B cell (primary cell): ENCODE data around the gene KRT37. TPM values are rescaled to one million over a fixed set of nuclear protein-coding genes. Genes with fewer than 3 reads are reported as not detected.
"Not testable (repeated sequence)": the region's sequence is repeated elsewhere in the genome, so short reads cannot be mapped to it uniquely, and the experiment has no call there.

Source experiments
- ATAC-seq: fragments of 200-7000 bp; cut with Tn5 transposase; one replicate; pipeline ENCODE4 v1.10.0; 2021; ENCODE audit warnings: low read depth, mild to moderate bottlenecking, moderate number of reproducible peaks, moderate library complexity
- CTCF ChIA-PET: fragments of 350-600 bp; sonication (Branson Sonifier 250); formaldehyde crosslinking; loops from one replicate; lab custom pipeline; 2021; ENCODE audit warnings: antibody characterized with exemption, inconsistent platforms; lab: Charles Lee
- POLR2A ChIA-PET: fragments of 350-600 bp; sonication (Branson Sonifier 250); formaldehyde crosslinking; loops from one replicate; lab custom pipeline; 2021; ENCODE audit warnings: antibody characterized with exemption; lab: Charles Lee
- DNase-seq: peaks from one replicate; pipeline ENCODE4 v3.0.0; 2013
- H2AFZ ChIP-seq: 2 replicates; pipeline ENCODE4 v1.6.1; 2012; ENCODE audit warnings: mild to moderate bottlenecking, low read depth, low read length; ENCODE audit not compliant: insufficient read depth, poor library complexity, severe bottlenecking
- H3K27ac ChIP-seq, 2 donors: 1 replicate in 1 of 2; 2 replicates in 1 of 2; pipeline ENCODE4 v1.5.1; 2012 to 2013; ENCODE audit warnings: low read length in 2 of 2, mild to moderate bottlenecking in 2 of 2, moderate library complexity in 1 of 2
- H3K27me3 ChIP-seq, 4 experiments: fragments of 200-600 bp in 1 of 4; sonication (generic) in 1 of 4; replicated peaks in 1 of 4; 1 replicate in 2 of 4; 2 replicates in 2 of 4; pipeline versions ENCODE4 v1.6.1 to v1.7.0; 2013 to 2016; ENCODE audit warnings: low read length in 3 of 4, mild to moderate bottlenecking in 2 of 4, mixed read lengths in 1 of 4, moderate library complexity in 1 of 4; ENCODE audit not compliant: insufficient read depth in 4 of 4, control insufficient read depth in 3 of 4; ENCODE audit errors: control extremely low read depth in 1 of 4
- H3K36me3 ChIP-seq, 2 experiments: replicated peaks in 1 of 2; 1 replicate in 1 of 2; 2 replicates in 1 of 2; pipeline versions ENCODE4 v1.6.1 to v1.7.1; 2013; ENCODE audit warnings: low read length in 1 of 2; ENCODE audit not compliant: insufficient read depth in 2 of 2, control insufficient read depth in 1 of 2; ENCODE audit errors: control extremely low read depth in 1 of 2, extremely low read depth in 1 of 2
- H3K4me1 ChIP-seq, 2 donors: fragments of 200-600 bp in 1 of 2; sonication (generic) in 1 of 2; 1 replicate in 1 of 2; 2 replicates in 1 of 2; pipeline versions ENCODE4 v1.5.1 to v1.6.1; 2013 to 2017; ENCODE audit warnings: low read length in 2 of 2; ENCODE audit not compliant: control insufficient read depth in 2 of 2, insufficient read depth in 2 of 2
- H3K4me2 ChIP-seq: replicated peaks from 2 replicates; pipeline ENCODE3; 2012; ENCODE audit warnings: mild to moderate bottlenecking, low read depth, low read length; ENCODE audit not compliant: poor library complexity, severe bottlenecking
- H3K4me3 ChIP-seq, 5 experiments: fragments of 200-600 bp in 1 of 5; sonication (generic) in 1 of 5; 1 replicate in 3 of 5; 2 replicates in 2 of 5; pipeline versions ENCODE4 v1.5.1 to v1.7.0; 2011 to 2016; ENCODE audit warnings: low read length in 4 of 5, mild to moderate bottlenecking in 4 of 5, low read depth in 2 of 5, control low read depth in 1 of 5, moderate library complexity in 1 of 5; ENCODE audit not compliant: insufficient read depth in 1 of 5; ENCODE audit errors: control extremely low read depth in 1 of 5, extremely low read depth in 1 of 5
- H3K79me2 ChIP-seq: fragments of 200-600 bp; sonication (generic); one replicate; pipeline ENCODE4 v1.6.0; 2016; ENCODE audit warnings: low read length; ENCODE audit not compliant: control insufficient read depth, insufficient read depth
- H3K9ac ChIP-seq: fragments of 200-600 bp; sonication (generic); 2 replicates; pipeline ENCODE4 v1.6.1; 2017; ENCODE audit warnings: mild to moderate bottlenecking, low read length, moderate library complexity
- H3K9me3 ChIP-seq, 3 donors: one replicate each; pipeline versions ENCODE4 v1.6.1 to v1.7.1; 2013; ENCODE audit warnings: low read length in 2 of 3; ENCODE audit not compliant: control insufficient read depth in 2 of 3, insufficient read depth in 1 of 3; ENCODE audit errors: control extremely low read depth in 1 of 3
- H4K20me1 ChIP-seq: 2 replicates; pipeline ENCODE4 v1.6.0; 2012; ENCODE audit warnings: mild to moderate bottlenecking, low read length; ENCODE audit not compliant: insufficient read depth, control insufficient read depth, poor library complexity, severe bottlenecking
- H3K27ac Mint-ChIP-seq: one replicate; pipeline ENCODE4 v1.8.0; 2021; ENCODE audit warnings: mixed read lengths
- H3K27me3 Mint-ChIP-seq: one replicate; pipeline ENCODE4 v1.8.0; 2021; ENCODE audit warnings: mixed read lengths
- H3K4me1 Mint-ChIP-seq: one replicate; pipeline ENCODE4 v1.8.0; 2021; ENCODE audit warnings: mixed read lengths
- H3K4me3 Mint-ChIP-seq: one replicate; pipeline ENCODE4 v1.8.0; 2021; ENCODE audit warnings: mixed read lengths
- H3K9me3 Mint-ChIP-seq: one replicate; pipeline ENCODE4 v1.8.0; 2022; ENCODE audit warnings: mixed read lengths; ENCODE audit not compliant: insufficient read depth
- CTCF ChIP-seq: fragments of 200-600 bp; IDR thresholded peaks from one replicate; pipeline ENCODE4 v1.8.0; 2022; ENCODE audit warnings: antibody characterized with exemption, mild to moderate bottlenecking
- EZH2 ChIP-seq: IDR thresholded peaks from 2 replicates; pipeline ENCODE4 v1.6.1; 2012; ENCODE audit warnings: borderline replicate concordance, low read depth, mild to moderate bottlenecking, moderate library complexity, low read length; ENCODE audit not compliant: insufficient read depth, poor library complexity, severe bottlenecking
- WGBS: methylation state at CpG from one replicate; pipeline ENCODE4 v1.1.5; 2013; ENCODE audit warnings: missing lambda C conversion rate; ENCODE audit not compliant: insufficient coverage; 5-methylcytosine and 5-hydroxymethylcytosine counted together
- intact Hi-C: fragments of 100-400 bp; cut with micrococcal nuclease; formaldehyde crosslinking; loops from one replicate; pipeline ENCODE4 v1.10.0; 2022
- polyA plus RNA-seq: library from polyadenylated mRNA; depleted of rRNA; stranded (reverse); fragments of >200 nt; gene quantifications from 2 replicates; pipeline ENCODE4 v1.2.3, GENCODE V29; 2012
- small RNA-seq: library from RNA; depleted of rRNA; stranded (forward); fragments of <200 nt; gene quantifications from one replicate; pipeline ENCODE3, GENCODE V24; 2012; ENCODE audit warnings: low replicate concordance, low read depth; ENCODE audit not compliant: insufficient read length
- total RNA-seq, 2 donors: library from RNA; stranded (reverse); fragments of 120-200 nt in 1 of 2; gene quantifications; 1 replicate in 1 of 2; 2 replicates in 1 of 2; pipeline versions ENCODE4 v1.2.3 to v1.2.4, GENCODE V29; 2013 to 2022

KRT37 gene
- total and polyA plus RNA-seq, 2 donors (not counting 1 experiment from before 2014, with no cell fraction given) = not detected

DNA sequence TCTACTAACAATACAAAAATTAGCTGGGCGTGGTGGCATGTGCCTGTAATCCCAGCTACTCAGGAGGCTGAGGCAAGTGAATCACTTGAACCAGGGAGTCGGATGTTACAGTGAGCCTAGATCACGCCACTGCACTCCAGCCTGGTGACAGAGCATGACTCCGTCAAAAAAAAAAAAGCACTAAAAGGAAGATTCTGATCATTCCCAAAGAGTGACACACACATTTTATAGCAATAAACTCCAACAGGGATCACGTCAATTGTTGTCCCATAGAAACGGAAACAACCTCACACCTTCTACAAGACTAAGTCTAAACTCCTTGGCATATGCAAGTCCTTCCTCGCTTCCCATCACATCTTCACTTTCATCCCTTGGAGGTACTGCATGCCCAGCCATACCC is 44.3 kb downstream of the KRT37 start:
- H3K27me3 ChIP-seq, H3K36me3 ChIP-seq, H3K9me3 ChIP-seq, CTCF ChIA-PET, H3K27ac ChIP-seq, H4K20me1 ChIP-seq, H3K9ac ChIP-seq, POLR2A ChIA-PET, H2AFZ ChIP-seq, H3K79me2 ChIP-seq, H3K9me3 Mint-ChIP-seq, H3K27ac Mint-ChIP-seq, H3K4me1 Mint-ChIP-seq, ATAC-seq, H3K4me3 Mint-ChIP-seq, intact Hi-C loops, H3K4me1 ChIP-seq, H3K4me2 ChIP-seq, DNase-seq, H3K4me3 ChIP-seq: not testable (repeated sequence)
- H3K27me3 Mint-ChIP-seq = peaks cover 14% of the 10 kb centered on the region
- 96% methylated on average over 7 of the region's 7 CpGs for WGBS

GRCh38 chr17:41377546-41377945 is 46.8 kb downstream of the KRT37 start:
- CTCF ChIA-PET = no interaction called here
- Histone ChIP-seq H3K4me3 (no peak overlapping the region), H3K27me3 (peaks cover 0 to 9% (median 2%) of the 10 kb centered on the region in 4 experiments), H4K20me1 (no peaks in the 10 kb centered on the region), H3K79me2 (no peaks in the 10 kb centered on the region), H3K36me3 (no peaks in the 10 kb centered on the region), H3K4me2 (no peak overlapping the region), H3K27ac (no peak overlapping the region), H2AFZ (no peak overlapping the region), H3K9ac (no peak overlapping the region), H3K9me3 (peaks cover 0 to 2% (median 0%) of the 10 kb centered on the region in 3 donors), H3K4me1 (no peaks in the 10 kb centered on the region)
- Mint-ChIP-seq H3K4me1 (no peaks in the 10 kb centered on the region), H3K27ac (no peak overlapping the region), H3K27me3 (peaks cover 22% of the 10 kb centered on the region), H3K9me3 (no peaks in the 10 kb centered on the region), H3K4me3 (no peak overlapping the region)
- 22% methylated on average over 2 of the region's 2 CpGs for WGBS
- POLR2A ChIA-PET = no interaction called here
- intact Hi-C loops = no loop called here
- ATAC-seq (no peak), DNase-seq (no peak)
- TF ChIP-seq CTCF (no peak), EZH2 (no peak)

Small RNAs within 50 kb of the gene (small RNA-seq; reads per million reads assigned to genes)
- gene RNU2-32P = 1.1 reads per million

Other genes starting within 250 kb of the KRT37 start
- not detected in 2 replicates for gene KRTAP4-2, start 246.4 kb downstream of the KRT37 start, total RNA-seq
- not detected in 2 replicates for gene KRTAP4-2, start 246.4 kb downstream of the KRT37 start, polyA plus RNA-seq
- not detected in 2 replicates for gene KRTAP4-1, start 239.7 kb downstream of the KRT37 start, total RNA-seq
- not detected in 2 replicates for gene KRTAP4-1, start 239.7 kb downstream of the KRT37 start, polyA plus RNA-seq
- not detected in 2 replicates for gene KRTAP9-1, start 234.7 kb downstream of the KRT37 start, total RNA-seq
- not detected in 2 replicates for gene KRTAP9-1, start 234.7 kb downstream of the KRT37 start, polyA plus RNA-seq
- gene KRTAP9-2, start 197.9 kb downstream of the KRT37 start, total RNA-seq = not detected in 2 replicates
- gene KRTAP9-2, start 197.9 kb downstream of the KRT37 start, polyA plus RNA-seq = not detected in 2 replicates
- not detected in 2 replicates for gene KRTAP9-3, start 192.1 kb downstream of the KRT37 start, total RNA-seq
- gene KRTAP9-3, start 192.1 kb downstream of the KRT37 start, polyA plus RNA-seq = not detected in 2 replicates
- not detected in 2 replicates for gene KRTAP9-8, start 186.6 kb downstream of the KRT37 start, total RNA-seq
- not detected in 2 replicates for gene KRTAP9-8, start 186.6 kb downstream of the KRT37 start, polyA plus RNA-seq
- gene KRTAP9-4, start 174.9 kb downstream of the KRT37 start, total RNA-seq = not detected in 2 replicates
- gene KRTAP9-4, start 174.9 kb downstream of the KRT37 start, polyA plus RNA-seq = not detected in 2 replicates
- gene KRTAP9-9, start 169.2 kb downstream of the KRT37 start, total RNA-seq = not detected in 2 replicates
- gene KRTAP9-9, start 169.2 kb downstream of the KRT37 start, polyA plus RNA-seq = not detected in 2 replicates
- gene KRTAP9-6, start 159.2 kb downstream of the KRT37 start, total RNA-seq = not detected in 2 replicates
- gene KRTAP9-6, start 159.2 kb downstream of the KRT37 start, polyA plus RNA-seq = not detected in 2 replicates
- gene KRTAP9-7, start 148.9 kb downstream of the KRT37 start, total RNA-seq = not detected in 2 replicates
- not detected in 2 replicates for gene KRTAP9-7, start 148.9 kb downstream of the KRT37 start, polyA plus RNA-seq
- gene KRTAP29-1, start 121.7 kb downstream of the KRT37 start, total RNA-seq = not detected in 2 replicates
- gene KRTAP29-1, start 121.7 kb downstream of the KRT37 start, polyA plus RNA-seq = 0.43 TPM in 1 of 2 replicates, not detected in the other
- gene KRTAP16-1, start 115.3 kb downstream of the KRT37 start, total RNA-seq = not detected in 2 replicates
- gene KRTAP16-1, start 115.3 kb downstream of the KRT37 start, polyA plus RNA-seq = 0.16 and 0.20 TPM in 2 replicates
- gene KRTAP17-1, start 108.9 kb downstream of the KRT37 start, total RNA-seq = not detected in 2 replicates
- gene KRTAP17-1, start 108.9 kb downstream of the KRT37 start, polyA plus RNA-seq = not detected in 2 replicates
- gene KRT33A, start 73.8 kb downstream of the KRT37 start, total RNA-seq = not detected in 2 replicates
- not detected in 2 replicates for gene KRT33A, start 73.8 kb downstream of the KRT37 start, polyA plus RNA-seq
- gene KRT33B, start 54.8 kb downstream of the KRT37 start, total RNA-seq = not detected in 2 replicates
- not detected in 2 replicates for gene KRT33B, start 54.8 kb downstream of the KRT37 start, polyA plus RNA-seq
- gene KRT34, start 42.3 kb downstream of the KRT37 start, total RNA-seq = not detected in 2 replicates
- not detected in 2 replicates for gene KRT34, start 42.3 kb downstream of the KRT37 start, polyA plus RNA-seq
- not detected in 2 replicates for gene KRT31, start 27.0 kb downstream of the KRT37 start, total RNA-seq
- gene KRT31, start 27.0 kb downstream of the KRT37 start, polyA plus RNA-seq = not detected in 2 replicates
- not detected in 2 replicates for gene KRT38, start 16.4 kb upstream of the KRT37 start, total RNA-seq
- not detected in 2 replicates for gene KRT38, start 16.4 kb upstream of the KRT37 start, polyA plus RNA-seq
- not detected in 2 replicates for gene KRT32, start 42.8 kb upstream of the KRT37 start, total RNA-seq
- gene KRT32, start 42.8 kb upstream of the KRT37 start, polyA plus RNA-seq = not detected in 2 replicates
- gene KRT35, start 56.6 kb upstream of the KRT37 start, total RNA-seq = not detected in 2 replicates
- not detected in 2 replicates for gene KRT35, start 56.6 kb upstream of the KRT37 start, polyA plus RNA-seq
- not detected in 2 replicates for gene KRT36, start 65.3 kb upstream of the KRT37 start, total RNA-seq
- gene KRT36, start 65.3 kb upstream of the KRT37 start, polyA plus RNA-seq = not detected in 2 replicates
- gene KRT13, start 81.0 kb upstream of the KRT37 start, total RNA-seq = not detected in 2 replicates
- not detected in 2 replicates for gene KRT13, start 81.0 kb upstream of the KRT37 start, polyA plus RNA-seq
- not detected in 2 replicates for gene KRT15, start 94.3 kb upstream of the KRT37 start, total RNA-seq
- not detected in 2 replicates for gene KRT15, start 94.3 kb upstream of the KRT37 start, polyA plus RNA-seq
- gene KRT19, start 103.7 kb upstream of the KRT37 start, total RNA-seq = not detected in 2 replicates
- not detected in 2 replicates for gene KRT19, start 103.7 kb upstream of the KRT37 start, polyA plus RNA-seq
- not detected in 2 replicates for gene KRT9, start 147.5 kb upstream of the KRT37 start, total RNA-seq
- not detected in 2 replicates for gene KRT9, start 147.5 kb upstream of the KRT37 start, polyA plus RNA-seq
- gene KRT14, start 162.3 kb upstream of the KRT37 start, total RNA-seq = not detected in 2 replicates
- not detected in 2 replicates for gene KRT14, start 162.3 kb upstream of the KRT37 start, polyA plus RNA-seq
- gene KRT16, start 188.2 kb upstream of the KRT37 start, total RNA-seq = not detected in 2 replicates
- not detected in 2 replicates for gene KRT16, start 188.2 kb upstream of the KRT37 start, polyA plus RNA-seq
- gene KRT17, start 200.0 kb upstream of the KRT37 start, total RNA-seq = not detected in 2 replicates
- not detected in 2 replicates for gene KRT17, start 200.0 kb upstream of the KRT37 start, polyA plus RNA-seq